WTC11 (cell line): ENCODE results near the gene ANKRD18A. TPM values are rescaled to one million over a fixed set of nuclear protein-coding genes. Genes with fewer than 3 reads are reported as not detected.
"Not testable (repeated sequence)": the region's sequence is repeated elsewhere in the genome, so short reads cannot be mapped to it uniquely, and the experiment has no call there.

ENCODE experiments used
- ATAC-seq: fragments of 200-7000 bp; cut with Tn5 transposase; 2 replicates; pipeline ENCODE4 v1.10.0; 2021; ENCODE audit warnings: mild to moderate bottlenecking, moderate library complexity
- CTCF ChIA-PET: fragments of 300-600 bp; sonication (Branson Sonifier 250); formaldehyde crosslinking; loops from one replicate; lab custom pipeline; 2021; ENCODE audit warnings: antibody characterized with exemption; lab: Charles Lee
- POLR2A ChIA-PET: fragments of 350-600 bp; sonication (Branson Sonifier 250); formaldehyde crosslinking; loops from one replicate; lab custom pipeline; 2021; ENCODE audit warnings: antibody characterized with exemption; lab: Charles Lee
- DNase-seq: peaks from one replicate; pipeline ENCODE4 v3.0.0; 2021; ENCODE audit warnings: low spot score
- H3K27ac Mint-ChIP-seq: 2 replicates; pipeline ENCODE4 v1.8.0; 2021; ENCODE audit warnings: mixed read lengths
- H3K27me3 Mint-ChIP-seq: 2 replicates; pipeline ENCODE4 v1.8.0; 2021; ENCODE audit warnings: low read depth, mild to moderate bottlenecking, moderate library complexity, mixed read lengths
- H3K36me3 Mint-ChIP-seq: 2 replicates; pipeline ENCODE4 v1.8.0; 2021; ENCODE audit warnings: mixed read lengths
- H3K4me1 Mint-ChIP-seq: 2 replicates; pipeline ENCODE4 v1.8.0; 2022; ENCODE audit warnings: mixed read lengths
- H3K4me3 Mint-ChIP-seq: 2 replicates; pipeline ENCODE4 v1.8.0; 2021; ENCODE audit warnings: mild to moderate bottlenecking, moderate library complexity, mixed read lengths
- H3K9me3 Mint-ChIP-seq: 2 replicates; pipeline ENCODE4 v1.8.0; 2021; ENCODE audit warnings: mixed read lengths
- total RNA-seq: library from RNA; stranded (reverse); gene quantifications from 3 replicates; pipeline ENCODE4 v1.2.3, GENCODE V29; 2021

Gene ANKRD18A
- total RNA-seq, 1 experiment from 2014 or later = 15.7 TPM

DNA sequence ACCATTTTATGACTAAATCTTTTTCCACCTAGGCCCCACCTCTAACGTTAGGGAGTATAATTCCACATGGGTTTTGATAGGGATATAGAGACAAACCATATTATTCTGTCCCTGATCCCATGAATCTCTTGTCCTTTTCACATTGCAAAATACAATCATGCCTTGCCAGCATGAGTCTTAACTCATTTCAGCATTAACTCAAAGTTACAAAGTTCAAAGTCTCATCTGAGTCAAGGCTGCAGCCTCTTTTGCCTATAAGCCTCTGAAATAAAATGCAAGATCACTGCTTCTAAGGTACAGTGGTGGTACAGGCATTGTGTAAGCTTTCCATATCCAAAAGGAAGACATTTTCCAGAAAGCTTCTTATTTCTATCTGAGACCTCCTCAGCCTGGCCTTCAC is 54.3 kb downstream of the ANKRD18A start:
- peaks cover 30% of the 10 kb centered on the region for H3K36me3 Mint-ChIP-seq
- CTCF ChIA-PET = not testable (repeated sequence)

DNA sequence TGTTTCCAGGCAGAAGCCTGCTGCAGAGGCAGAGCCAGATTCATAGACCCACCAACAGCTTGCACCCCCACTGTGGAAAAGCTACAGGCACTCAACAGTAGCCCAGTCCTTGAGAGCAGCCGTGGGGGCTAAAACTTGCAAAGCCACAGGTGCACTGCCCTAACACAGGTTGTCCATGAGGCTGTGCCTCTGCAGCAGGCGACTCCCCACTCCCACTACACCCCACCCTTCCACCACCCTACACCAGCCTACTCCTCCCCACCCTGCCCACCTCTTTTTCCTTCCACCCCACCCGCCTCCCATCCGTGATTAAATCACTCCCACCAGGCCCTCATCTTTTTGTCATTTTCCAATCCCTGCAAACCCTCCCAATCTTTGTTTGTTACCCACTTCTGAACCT is 55.2 kb downstream of the ANKRD18A start:
- Mint-ChIP-seq H3K4me1 (peaks cover 39% of the 10 kb centered on the region), H3K9me3 (peaks cover 21% of the 10 kb centered on the region), H3K36me3 (peaks cover 27% of the 10 kb centered on the region)
- CTCF ChIA-PET, H3K27ac Mint-ChIP-seq, ATAC-seq, POLR2A ChIA-PET, H3K4me3 Mint-ChIP-seq, H3K27me3 Mint-ChIP-seq, DNase-seq: not testable (repeated sequence)

More for the DNA sequence above, 54.3 kb downstream of the ANKRD18A start:
- H3K27ac Mint-ChIP-seq, H3K4me3 Mint-ChIP-seq, H3K27me3 Mint-ChIP-seq, POLR2A ChIA-PET, DNase-seq, ATAC-seq: not testable (repeated sequence)
- Mint-ChIP-seq H3K9me3 (peaks cover 21% of the 10 kb centered on the region), H3K4me1 (peaks cover 37% of the 10 kb centered on the region)

DNA sequence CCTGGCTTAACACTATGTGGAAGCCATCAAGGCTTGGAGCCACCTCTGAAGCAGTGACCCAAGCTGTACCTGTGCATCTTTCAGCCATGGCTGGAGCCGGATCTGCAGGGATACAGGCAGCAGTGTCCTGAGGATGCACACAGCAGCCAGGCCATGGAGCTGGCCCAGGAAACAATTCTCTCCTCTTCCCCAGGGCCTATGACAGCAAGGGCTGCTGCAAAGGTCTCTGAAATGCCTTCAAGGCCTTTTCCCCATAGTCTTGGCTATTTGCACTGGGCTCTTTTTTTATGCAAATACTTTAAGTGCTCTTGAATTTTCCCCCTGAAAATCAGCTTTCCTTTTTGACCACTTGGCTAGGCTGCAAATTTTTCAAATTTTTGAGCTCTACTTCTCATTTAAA is 56.5 kb downstream of the ANKRD18A start:
- CTCF ChIA-PET = not testable (repeated sequence)
- ATAC-seq = peak; percentile 94

DNA sequence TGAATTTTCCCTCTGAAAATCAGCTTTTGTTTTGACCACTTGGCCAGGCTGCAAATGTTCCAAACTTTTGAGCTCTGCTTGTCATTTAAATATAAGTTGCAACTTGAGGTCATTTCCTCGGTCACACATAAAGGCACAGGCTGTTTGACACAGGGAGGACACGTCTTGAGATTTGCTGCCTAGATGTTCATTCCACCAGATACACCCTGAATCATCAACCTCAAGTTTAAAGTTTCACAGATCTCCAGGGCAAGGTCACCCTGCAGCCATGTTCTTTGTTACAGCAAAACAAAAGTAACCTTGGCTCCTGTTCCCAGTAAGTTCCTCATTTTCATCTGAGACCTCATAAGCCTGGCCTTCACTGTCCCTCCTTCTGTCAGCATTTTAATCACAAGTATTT is 59.3 kb downstream of the ANKRD18A start:
- H3K27me3 Mint-ChIP-seq, H3K36me3 Mint-ChIP-seq, CTCF ChIA-PET, H3K4me3 Mint-ChIP-seq, POLR2A ChIA-PET, DNase-seq, H3K27ac Mint-ChIP-seq, ATAC-seq: not testable (repeated sequence)
- H3K4me1 Mint-ChIP-seq = peaks cover 54% of the 10 kb centered on the region
- H3K9me3 Mint-ChIP-seq = peaks cover 12% of the 10 kb centered on the region

More for the DNA sequence above, 56.5 kb downstream of the ANKRD18A start:
- H3K27me3 Mint-ChIP-seq, POLR2A ChIA-PET, DNase-seq, H3K4me3 Mint-ChIP-seq: not testable (repeated sequence)
- peaks cover 28% of the 10 kb centered on the region for H3K9me3 Mint-ChIP-seq
- H3K27ac Mint-ChIP-seq = peak overlapping the region; percentile 64
- H3K4me1 Mint-ChIP-seq = peaks cover 42% of the 10 kb centered on the region
- H3K36me3 Mint-ChIP-seq = peaks cover 21% of the 10 kb centered on the region

DNA sequence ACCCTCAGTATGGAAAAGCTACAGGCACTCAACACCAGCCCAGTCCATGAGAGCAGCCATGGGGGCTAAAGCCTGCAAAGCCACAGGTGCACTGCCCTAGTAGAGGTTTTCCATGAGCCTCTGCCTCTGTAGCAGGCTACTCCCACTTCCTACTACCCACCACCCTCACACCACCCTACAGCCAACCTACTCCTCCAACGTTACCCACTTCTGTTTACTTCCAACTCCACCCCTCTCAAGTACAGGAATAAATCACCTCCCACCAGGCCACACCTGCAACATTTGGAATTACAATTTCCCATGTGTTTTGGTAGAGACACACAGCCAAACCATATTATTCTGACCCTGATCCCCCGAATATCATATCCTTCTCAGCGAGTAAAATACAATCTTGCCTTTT is 61.2 kb downstream of the ANKRD18A start:
- peaks cover 57% of the 10 kb centered on the region for H3K4me1 Mint-ChIP-seq
- POLR2A ChIA-PET, ATAC-seq, H3K4me3 Mint-ChIP-seq, H3K27ac Mint-ChIP-seq, DNase-seq, H3K27me3 Mint-ChIP-seq, CTCF ChIA-PET, H3K36me3 Mint-ChIP-seq: not testable (repeated sequence)
- peaks cover 12% of the 10 kb centered on the region for H3K9me3 Mint-ChIP-seq

DNA sequence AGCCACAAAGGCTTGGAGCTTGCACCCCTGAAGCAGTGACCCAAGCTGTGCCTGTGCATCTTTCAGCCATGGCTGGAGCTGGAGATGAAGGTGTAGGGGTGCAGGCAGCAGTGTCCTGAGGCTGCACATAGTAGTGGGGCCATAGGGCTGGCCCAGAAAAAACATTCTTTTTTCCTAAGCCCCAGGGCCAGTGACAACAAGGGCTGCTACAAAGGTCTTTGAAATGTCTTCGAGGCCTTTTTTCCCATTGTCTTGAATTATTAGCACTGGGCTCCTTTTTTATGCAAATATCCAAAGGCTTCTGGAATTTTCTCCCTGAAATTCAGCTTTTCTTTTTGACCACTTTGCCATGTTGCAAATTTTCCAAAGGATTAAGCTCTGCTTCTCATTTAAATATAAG is 62.6 kb downstream of the ANKRD18A start:
- H3K36me3 Mint-ChIP-seq, ATAC-seq, DNase-seq, CTCF ChIA-PET, H3K27me3 Mint-ChIP-seq, H3K27ac Mint-ChIP-seq, H3K4me3 Mint-ChIP-seq, POLR2A ChIA-PET: not testable (repeated sequence)
- H3K4me1 Mint-ChIP-seq = peaks cover 49% of the 10 kb centered on the region
- peaks cover 12% of the 10 kb centered on the region for H3K9me3 Mint-ChIP-seq

DNA sequence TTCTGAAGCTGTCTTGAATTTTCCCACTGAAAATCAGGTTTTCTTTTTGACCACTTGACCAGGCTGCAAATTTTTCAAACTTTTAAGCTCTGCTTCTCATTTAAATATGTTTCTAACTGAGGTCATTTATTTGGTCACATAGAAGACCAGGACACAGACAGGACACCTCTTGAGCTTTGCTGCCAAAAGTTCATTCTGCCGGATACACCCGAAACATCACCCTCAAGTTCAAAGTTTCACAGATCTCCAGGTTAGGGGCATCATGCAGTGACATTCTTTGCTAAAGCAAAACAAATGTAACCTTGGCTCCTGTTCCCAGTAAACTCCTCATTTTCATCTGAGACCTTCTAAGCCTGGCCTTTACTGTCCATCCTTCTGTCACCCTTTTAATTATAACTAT is 65.4 kb downstream of the ANKRD18A start:
- POLR2A ChIA-PET, H3K9me3 Mint-ChIP-seq, H3K27me3 Mint-ChIP-seq, DNase-seq, H3K4me3 Mint-ChIP-seq, H3K27ac Mint-ChIP-seq, ATAC-seq, H3K36me3 Mint-ChIP-seq, CTCF ChIA-PET: not testable (repeated sequence)
- peaks cover 34% of the 10 kb centered on the region for H3K4me1 Mint-ChIP-seq

DNA sequence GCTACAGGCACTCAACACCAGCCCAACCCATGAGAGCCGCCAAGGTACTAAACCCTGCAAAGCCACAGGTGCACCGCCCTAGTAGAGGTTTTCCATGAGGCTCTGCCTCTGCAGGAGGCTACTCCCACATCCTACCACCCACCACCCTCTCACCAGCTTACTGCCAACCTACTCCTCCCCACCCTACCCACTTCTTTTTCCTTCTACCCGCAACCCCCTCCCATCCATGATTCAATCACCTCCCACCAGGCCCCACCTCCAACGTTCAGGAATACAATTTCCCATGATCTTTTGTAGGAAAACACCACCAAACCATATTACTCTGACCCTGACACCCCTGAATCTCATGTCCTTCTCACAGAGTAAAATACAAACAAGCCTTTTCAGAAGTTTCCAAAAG is 67.4 kb downstream of the ANKRD18A start:
- H3K4me3 Mint-ChIP-seq, H3K9me3 Mint-ChIP-seq, POLR2A ChIA-PET, H3K27me3 Mint-ChIP-seq, H3K36me3 Mint-ChIP-seq, CTCF ChIA-PET, ATAC-seq, H3K27ac Mint-ChIP-seq, DNase-seq: not testable (repeated sequence)
- H3K4me1 Mint-ChIP-seq = peaks cover 26% of the 10 kb centered on the region

DNA sequence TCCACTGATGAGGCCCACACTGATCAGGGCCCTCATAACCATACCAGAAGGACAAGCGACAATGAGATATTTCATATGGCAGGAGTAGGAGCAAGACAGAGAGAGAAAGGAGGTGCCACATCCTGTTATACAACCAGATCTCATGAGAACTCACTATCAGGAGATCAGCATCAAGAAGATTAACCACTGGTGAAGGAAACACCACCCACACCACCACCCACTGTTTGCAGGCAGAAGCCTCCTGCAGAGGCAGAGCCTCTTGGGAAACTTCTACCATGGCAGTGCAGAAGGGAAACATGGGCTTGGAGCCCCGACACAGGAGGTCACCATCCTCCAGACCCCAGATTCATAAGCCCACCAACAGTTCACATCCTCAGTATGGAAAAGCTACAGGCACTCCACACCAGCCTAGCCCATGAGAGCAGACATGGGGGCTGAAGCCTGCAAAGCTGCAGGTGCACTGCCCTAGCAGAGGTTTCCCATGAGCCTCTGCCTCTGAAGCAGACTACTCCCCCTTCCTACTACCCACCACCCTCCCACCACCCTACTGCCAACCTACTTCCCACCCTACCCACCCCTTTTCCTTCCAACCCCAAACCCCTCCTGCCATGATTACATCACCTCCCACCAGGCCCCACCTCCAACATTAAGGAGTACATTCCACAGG is 73.8 kb downstream of the ANKRD18A start:
- H3K27ac Mint-ChIP-seq, H3K36me3 Mint-ChIP-seq, CTCF ChIA-PET: not testable (repeated sequence)

DNA sequence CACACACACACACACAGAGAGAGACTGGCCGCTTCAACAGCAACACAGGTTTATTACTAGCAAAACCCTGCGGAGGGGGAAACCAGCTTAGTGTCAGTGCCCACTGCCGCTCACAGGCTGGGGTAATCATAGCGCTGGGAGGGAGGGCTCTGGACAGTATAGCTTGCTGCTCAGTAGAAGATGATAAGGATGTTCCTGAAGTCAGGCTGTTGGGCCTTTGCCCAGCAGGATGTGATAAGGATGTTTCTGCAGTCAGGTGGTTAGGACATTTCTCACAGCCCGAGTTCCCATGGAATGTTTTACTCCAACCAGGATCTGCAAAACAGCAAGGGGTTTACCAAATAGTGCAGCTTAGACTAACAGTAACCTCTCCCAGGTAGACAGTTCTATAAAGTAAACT is 79.9 kb downstream of the ANKRD18A start:
- H3K4me3 Mint-ChIP-seq, H3K27me3 Mint-ChIP-seq, DNase-seq, ATAC-seq, H3K27ac Mint-ChIP-seq, CTCF ChIA-PET, H3K36me3 Mint-ChIP-seq, POLR2A ChIA-PET, H3K4me1 Mint-ChIP-seq: not testable (repeated sequence)
- H3K9me3 Mint-ChIP-seq = peaks cover 15% of the 10 kb centered on the region

More for the DNA sequence above, 73.8 kb downstream of the ANKRD18A start:
- H3K4me3 Mint-ChIP-seq, H3K4me1 Mint-ChIP-seq, H3K9me3 Mint-ChIP-seq, ATAC-seq, H3K27me3 Mint-ChIP-seq, DNase-seq, POLR2A ChIA-PET: not testable (repeated sequence)
